K562 (cell line): ENCODE results near the gene CPB1. TPM values are rescaled to one million over a fixed set of nuclear protein-coding genes. Genes with fewer than 3 reads are reported as not detected.

Source experiments
- BMI1 ChIP-seq: fragments of 150-350 bp; IDR thresholded peaks from 2 replicates; pipeline ENCODE4 v1.6.1; 2014; ENCODE audit warnings: low read length
- ETV5 ChIP-seq: sonication (generic); formaldehyde crosslinking; IDR thresholded peaks from 2 replicates; pipeline ENCODE4 v1.4.0; 2020; ENCODE audit warnings: low read depth, mild to moderate bottlenecking, missing genetic modification reagents
- RAD21 ChIP-seq, 2 experiments: fragments of 250-450 bp in 1 of 2; fragments of 450-650 bp in 1 of 2; sonication (Bioruptor Pico) in 1 of 2; formaldehyde crosslinking in 1 of 2; IDR thresholded peaks in 1 of 2; conservative IDR thresholded peaks in 1 of 2; 2 replicates each; pipeline versions ENCODE4 v1.4.0 to v1.8.0; 2020 to 2022; ENCODE audit warnings: mild to moderate bottlenecking in 2 of 2, moderate library complexity in 1 of 2
- YBX1 ChIP-seq: fragments of 450-650 bp; IDR thresholded peaks from 2 replicates; pipeline ENCODE4 v1.7.1; 2016; ENCODE audit warnings: mild to moderate bottlenecking
- ZKSCAN8 ChIP-seq: fragments of 200-800 bp; sonication (Bioruptor generic); IDR thresholded peaks from 2 replicates; pipeline ENCODE4 v1.6.1; 2016; ENCODE audit warnings: missing genetic modification characterization, missing compliant biosample characterization
- ZNF431 ChIP-seq: sonication (generic); formaldehyde crosslinking; IDR thresholded peaks from 2 replicates; pipeline ENCODE4 v1.8.0; 2022; ENCODE audit warnings: mild to moderate bottlenecking, missing genetic modification reagents
- polyA plus RNA-seq, 8 experiments: library from polyadenylated mRNA; depleted of rRNA in 4 of 8; stranded (reverse) in 5 of 8; unstranded in 3 of 8; fragments of >200 nt; fragmentation: Nextera tagmentation in 2 of 8; fragmentation: Illumina TruSeq in 1 of 8; extraction: Ambion mirVana in 2 of 8; extraction: Trizol in 1 of 8; gene quantifications; 2 replicates each; pipeline versions ENCODE4 v1.2.1 to v1.2.3, GENCODE V29; 2011 to 2014; ENCODE audit warnings: inconsistent platforms in 1 of 8, missing spikeins in 1 of 8
- total RNA-seq, 7 experiments: library from RNA; depleted of rRNA in 6 of 7; stranded (reverse); fragments of >200 nt in 6 of 7; fragmentation: Illumina TruSeq in 2 of 7; extraction: Trizol in 2 of 7; gene quantifications; 2 replicates each; pipeline versions ENCODE4 v1.2.1 to v1.2.3, GENCODE V29; 2011 to 2021; ENCODE audit warnings: low replicate concordance in 1 of 7
- TF ChIP-seq, protein P1 (sequence below): fragments of 450-650 bp; formaldehyde crosslinking; IDR thresholded peaks from 2 replicates; pipeline ENCODE4 v1.4.0; 2020; ENCODE audit warnings: mild to moderate bottlenecking, moderate library complexity
- TF ChIP-seq, protein P2 (sequence below): fragments of 450-650 bp; IDR thresholded peaks from 2 replicates; pipeline ENCODE4 v1.6.1; 2016
- TF ChIP-seq, protein P3 (sequence below), 3 experiments: IDR thresholded peaks in 2 of 3; conservative IDR thresholded peaks in 1 of 3; 2 replicates each; pipeline ENCODE4 v1.5.1; 2011 to 2012; ENCODE audit warnings: low read length in 3 of 3, mild to moderate bottlenecking in 3 of 3, control low read depth in 2 of 3, improper control_type of control experiment in 1 of 3, inconsistent platforms in 1 of 3, low read depth in 1 of 3, mixed read lengths in 1 of 3, moderate library complexity in 1 of 3; ENCODE audit not compliant: insufficient read depth in 2 of 3
- TF ChIP-seq, protein P4 (sequence below): sonication (generic); formaldehyde crosslinking; IDR thresholded peaks from 2 replicates; pipeline ENCODE4 v1.8.0; 2022; ENCODE audit warnings: mild to moderate bottlenecking, low read depth, missing genetic modification reagents

CPB1 gene
- total and polyA plus RNA-seq, 9 of the 15 experiments (the other 6 are each of a cell fraction or from before 2014, with no cell fraction given): 3.7 TPM; not detected in 8

DNA sequence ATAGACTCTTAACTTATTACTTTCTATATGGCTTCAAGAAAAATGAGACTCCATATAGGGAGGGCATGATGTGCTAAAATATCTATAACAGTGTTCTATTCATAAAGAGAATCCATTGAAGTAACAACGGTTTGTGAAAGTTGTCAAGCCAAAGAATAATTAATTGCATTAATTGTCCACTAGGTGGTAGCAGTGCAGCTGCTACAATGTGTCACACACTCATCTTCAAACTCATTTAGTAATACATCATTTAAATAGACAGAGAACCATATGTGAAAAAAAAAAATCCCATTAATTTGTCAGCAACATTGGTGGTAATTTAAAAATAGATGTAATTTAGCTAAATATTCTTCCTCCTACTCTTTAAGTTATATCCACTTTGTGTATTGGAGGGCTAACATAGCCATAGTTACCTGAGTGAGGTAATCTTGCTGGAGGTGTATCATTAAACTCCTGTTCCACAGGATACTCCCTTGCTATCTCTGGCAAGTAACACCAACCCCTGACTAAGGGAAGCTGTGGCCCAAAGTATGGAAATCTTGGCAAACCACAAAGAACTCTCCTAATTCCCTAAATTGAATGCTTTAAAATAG, 33.8 kb downstream of the CPB1 start (continued):
- TF ChIP-seq, protein P1, sequence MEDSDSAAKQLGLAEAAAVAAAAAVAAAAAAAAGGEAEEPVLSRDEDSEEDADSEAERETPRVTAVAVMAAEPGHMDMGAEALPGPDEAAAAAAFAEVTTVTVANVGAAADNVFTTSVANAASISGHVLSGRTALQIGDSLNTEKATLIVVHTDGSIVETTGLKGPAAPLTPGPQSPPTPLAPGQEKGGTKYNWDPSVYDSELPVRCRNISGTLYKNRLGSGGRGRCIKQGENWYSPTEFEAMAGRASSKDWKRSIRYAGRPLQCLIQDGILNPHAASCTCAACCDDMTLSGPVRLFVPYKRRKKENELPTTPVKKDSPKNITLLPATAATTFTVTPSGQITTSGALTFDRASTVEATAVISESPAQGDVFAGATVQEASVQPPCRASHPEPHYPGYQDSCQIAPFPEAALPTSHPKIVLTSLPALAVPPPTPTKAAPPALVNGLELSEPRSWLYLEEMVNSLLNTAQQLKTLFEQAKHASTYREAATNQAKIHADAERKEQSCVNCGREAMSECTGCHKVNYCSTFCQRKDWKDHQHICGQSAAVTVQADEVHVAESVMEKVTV (CRISPR knock-in tag): peak; percentile 43; the same call in 1 of the 2 replicates
- TF ChIP-seq YBX1 (no peak), RAD21 (CRISPR knock-in tag; conservative IDR thresholded peaks at IDR 0.05 in 1 of 2, IDR thresholded peaks at IDR 0.05 in 1 of 2) (peak; percentile 65 to 70), BMI1 (no peak), ETV5 (CRISPR knock-in tag) (no peak), ZKSCAN8 (CRISPR knock-in tag) (no peak), ZNF431 (CRISPR knock-in tag) (no peak)
- TF ChIP-seq, protein P2, sequence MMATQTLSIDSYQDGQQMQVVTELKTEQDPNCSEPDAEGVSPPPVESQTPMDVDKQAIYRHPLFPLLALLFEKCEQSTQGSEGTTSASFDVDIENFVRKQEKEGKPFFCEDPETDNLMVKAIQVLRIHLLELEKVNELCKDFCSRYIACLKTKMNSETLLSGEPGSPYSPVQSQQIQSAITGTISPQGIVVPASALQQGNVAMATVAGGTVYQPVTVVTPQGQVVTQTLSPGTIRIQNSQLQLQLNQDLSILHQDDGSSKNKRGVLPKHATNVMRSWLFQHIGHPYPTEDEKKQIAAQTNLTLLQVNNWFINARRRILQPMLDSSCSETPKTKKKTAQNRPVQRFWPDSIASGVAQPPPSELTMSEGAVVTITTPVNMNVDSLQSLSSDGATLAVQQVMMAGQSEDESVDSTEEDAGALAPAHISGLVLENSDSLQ: peak; percentile 16; the same call in 1 of the 2 replicates
- TF ChIP-seq, protein P3, sequence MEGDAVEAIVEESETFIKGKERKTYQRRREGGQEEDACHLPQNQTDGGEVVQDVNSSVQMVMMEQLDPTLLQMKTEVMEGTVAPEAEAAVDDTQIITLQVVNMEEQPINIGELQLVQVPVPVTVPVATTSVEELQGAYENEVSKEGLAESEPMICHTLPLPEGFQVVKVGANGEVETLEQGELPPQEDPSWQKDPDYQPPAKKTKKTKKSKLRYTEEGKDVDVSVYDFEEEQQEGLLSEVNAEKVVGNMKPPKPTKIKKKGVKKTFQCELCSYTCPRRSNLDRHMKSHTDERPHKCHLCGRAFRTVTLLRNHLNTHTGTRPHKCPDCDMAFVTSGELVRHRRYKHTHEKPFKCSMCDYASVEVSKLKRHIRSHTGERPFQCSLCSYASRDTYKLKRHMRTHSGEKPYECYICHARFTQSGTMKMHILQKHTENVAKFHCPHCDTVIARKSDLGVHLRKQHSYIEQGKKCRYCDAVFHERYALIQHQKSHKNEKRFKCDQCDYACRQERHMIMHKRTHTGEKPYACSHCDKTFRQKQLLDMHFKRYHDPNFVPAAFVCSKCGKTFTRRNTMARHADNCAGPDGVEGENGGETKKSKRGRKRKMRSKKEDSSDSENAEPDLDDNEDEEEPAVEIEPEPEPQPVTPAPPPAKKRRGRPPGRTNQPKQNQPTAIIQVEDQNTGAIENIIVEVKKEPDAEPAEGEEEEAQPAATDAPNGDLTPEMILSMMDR (IDR thresholded peaks at IDR 0.05 in 2 of 3, conservative IDR thresholded peaks at IDR 0.05 in 1 of 3; ENCODE audit: insufficient read depth in 2 of 3, low read depth in 1 of 3, low read length in 3 of 3): peak in 2 of 3 experiments; percentile 40 to 68; a peak in 4 of 6 replicates
- TF ChIP-seq, protein P4, sequence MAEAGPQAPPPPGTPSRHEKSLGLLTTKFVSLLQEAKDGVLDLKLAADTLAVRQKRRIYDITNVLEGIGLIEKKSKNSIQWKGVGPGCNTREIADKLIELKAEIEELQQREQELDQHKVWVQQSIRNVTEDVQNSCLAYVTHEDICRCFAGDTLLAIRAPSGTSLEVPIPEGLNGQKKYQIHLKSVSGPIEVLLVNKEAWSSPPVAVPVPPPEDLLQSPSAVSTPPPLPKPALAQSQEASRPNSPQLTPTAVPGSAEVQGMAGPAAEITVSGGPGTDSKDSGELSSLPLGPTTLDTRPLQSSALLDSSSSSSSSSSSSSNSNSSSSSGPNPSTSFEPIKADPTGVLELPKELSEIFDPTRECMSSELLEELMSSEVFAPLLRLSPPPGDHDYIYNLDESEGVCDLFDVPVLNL: no peak
